ENCODE measurements around the gene NDUFAB1.

DNA sequence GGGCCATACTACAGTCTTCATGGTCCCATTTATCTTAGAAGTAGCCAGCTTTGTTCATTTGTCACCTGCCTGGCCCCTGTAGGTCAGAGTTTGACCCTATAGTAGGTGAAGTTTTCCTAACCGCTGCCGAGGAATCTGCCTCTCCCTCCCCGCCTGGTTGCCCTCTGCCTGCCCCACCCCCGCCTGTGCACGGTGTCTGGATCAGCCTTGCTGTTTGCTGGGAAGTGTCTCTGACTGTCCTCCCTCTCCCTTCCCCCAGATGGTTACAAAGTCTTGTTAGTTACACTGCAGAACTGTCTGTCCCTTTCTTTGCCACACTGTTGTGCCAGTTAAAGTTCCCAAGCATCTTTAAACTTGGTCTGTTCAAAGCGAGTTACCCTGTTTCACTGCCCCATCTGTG is 32.9 kb downstream of the NDUFAB1 start:
- TF ChIP-seq EZH2phosphoT487 (IDR thresholded peaks at IDR 0.05; ENCODE audit: low read depth, severe bottlenecking, unreplicated experiment) (no peak), EZH2 (IDR thresholded peaks at IDR 0.05; ENCODE audit: borderline replicate concordance) (no peak)
- TF ChIP-seq, protein P1, sequence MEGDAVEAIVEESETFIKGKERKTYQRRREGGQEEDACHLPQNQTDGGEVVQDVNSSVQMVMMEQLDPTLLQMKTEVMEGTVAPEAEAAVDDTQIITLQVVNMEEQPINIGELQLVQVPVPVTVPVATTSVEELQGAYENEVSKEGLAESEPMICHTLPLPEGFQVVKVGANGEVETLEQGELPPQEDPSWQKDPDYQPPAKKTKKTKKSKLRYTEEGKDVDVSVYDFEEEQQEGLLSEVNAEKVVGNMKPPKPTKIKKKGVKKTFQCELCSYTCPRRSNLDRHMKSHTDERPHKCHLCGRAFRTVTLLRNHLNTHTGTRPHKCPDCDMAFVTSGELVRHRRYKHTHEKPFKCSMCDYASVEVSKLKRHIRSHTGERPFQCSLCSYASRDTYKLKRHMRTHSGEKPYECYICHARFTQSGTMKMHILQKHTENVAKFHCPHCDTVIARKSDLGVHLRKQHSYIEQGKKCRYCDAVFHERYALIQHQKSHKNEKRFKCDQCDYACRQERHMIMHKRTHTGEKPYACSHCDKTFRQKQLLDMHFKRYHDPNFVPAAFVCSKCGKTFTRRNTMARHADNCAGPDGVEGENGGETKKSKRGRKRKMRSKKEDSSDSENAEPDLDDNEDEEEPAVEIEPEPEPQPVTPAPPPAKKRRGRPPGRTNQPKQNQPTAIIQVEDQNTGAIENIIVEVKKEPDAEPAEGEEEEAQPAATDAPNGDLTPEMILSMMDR (IDR thresholded peaks at IDR 0.05; ENCODE audit: poor library complexity), result no peak

Data from hepatocyte (in vitro differentiated cells).